GM18873 (cell line): ENCODE results near the gene CFAP299.

Experiments
- ATAC-seq: cut with Tn5 transposase; IDR thresholded peaks from one replicate; pipeline ENCODE4 v1.9.1; 2021; ENCODE audit warnings: mild to moderate bottlenecking, moderate library complexity, moderate number of reproducible peaks; ENCODE audit not compliant: unreplicated experiment, low FRiP score

The CFAP299 gene

GRCh38 chr4:80387390-80388283 is 52.1 kb downstream of the CFAP299 start:
- no peak for ATAC-seq

GRCh38 chr4:80388284-80388607 is 52.7 kb downstream of the CFAP299 start:
- ATAC-seq: no peak

GRCh38 chr4:80390178-80390577 is 54.6 kb downstream of the CFAP299 start:
- no peak for ATAC-seq

- no peak for ATAC-seq
Observed at GRCh38 chr4:80393246-80393969, 57.9 kb downstream of the CFAP299 start.

- ATAC-seq: no peak
Observed at GRCh38 chr4:80393970-80394250, 58.4 kb downstream of the CFAP299 start.

- no peak for ATAC-seq
Observed at GRCh38 chr4:80407246-80407645, 71.7 kb downstream of the CFAP299 start.

GRCh38 chr4:80409809-80410208 is 74.3 kb downstream of the CFAP299 start:
- no peak for ATAC-seq

- no peak for ATAC-seq
Observed at GRCh38 chr4:80412322-80412721, 76.8 kb downstream of the CFAP299 start.

GRCh38 chr4:80413086-80413485 is 77.6 kb downstream of the CFAP299 start:
- ATAC-seq: no peak

- no peak for ATAC-seq
Observed at GRCh38 chr4:80417019-80417418, 81.5 kb downstream of the CFAP299 start.

GRCh38 chr4:80419946-80420345 is 84.4 kb downstream of the CFAP299 start:
- ATAC-seq: peak; percentile 50

GRCh38 chr4:80420638-80421037 is 85.1 kb downstream of the CFAP299 start:
- no peak for ATAC-seq

GRCh38 chr4:80422727-80423404 is 87.3 kb downstream of the CFAP299 start:
- peak; percentile 66 for ATAC-seq

- no peak for ATAC-seq
Observed at GRCh38 chr4:80423553-80424224, 88.2 kb downstream of the CFAP299 start.

GRCh38 chr4:80424225-80424581 is 88.7 kb downstream of the CFAP299 start:
- ATAC-seq: no peak

- ATAC-seq: no peak
Observed at GRCh38 chr4:80425124-80426100, 89.9 kb downstream of the CFAP299 start.

- ATAC-seq: no peak
Observed at GRCh38 chr4:80431203-80431965, 95.9 kb downstream of the CFAP299 start.

GRCh38 chr4:80434238-80434637 is 98.7 kb downstream of the CFAP299 start:
- ATAC-seq: no peak

GRCh38 chr4:80438016-80438415 is 102.5 kb downstream of the CFAP299 start:
- ATAC-seq: no peak
